Upper lobe of left lung (tissue), 4 donors: ENCODE measurements around the gene PCDHGA12.

Experiments
- CTCF ChIP-seq, 6 experiments: fragments of 450-650 bp in 4 of 6; fragments of 200-600 bp in 2 of 6; sonication (generic) in 2 of 6; IDR thresholded peaks; one replicate each; pipeline ENCODE4 v1.5.1; 2016 to 2019; ENCODE audit warnings: antibody characterized with exemption in 6 of 6
- EP300 ChIP-seq, 4 donors: sonication (generic); formaldehyde crosslinking; IDR thresholded peaks; one replicate each; pipeline ENCODE4 v1.5.1; 2017; ENCODE audit warnings: antibody characterized with exemption in 4 of 4, control low read depth in 2 of 4
- POLR2A ChIP-seq, 4 donors: fragments of 450-650 bp; IDR thresholded peaks; one replicate each; pipeline ENCODE4 v1.5.1; 2016 to 2017; ENCODE audit warnings: antibody characterized with exemption in 4 of 4, mild to moderate bottlenecking in 2 of 4
- POLR2AphosphoS5 ChIP-seq, 2 donors: sonication (generic); formaldehyde crosslinking; IDR thresholded peaks; one replicate each; pipeline ENCODE4 v1.5.1; 2017; ENCODE audit warnings: antibody characterized with exemption in 2 of 2

DNA sequence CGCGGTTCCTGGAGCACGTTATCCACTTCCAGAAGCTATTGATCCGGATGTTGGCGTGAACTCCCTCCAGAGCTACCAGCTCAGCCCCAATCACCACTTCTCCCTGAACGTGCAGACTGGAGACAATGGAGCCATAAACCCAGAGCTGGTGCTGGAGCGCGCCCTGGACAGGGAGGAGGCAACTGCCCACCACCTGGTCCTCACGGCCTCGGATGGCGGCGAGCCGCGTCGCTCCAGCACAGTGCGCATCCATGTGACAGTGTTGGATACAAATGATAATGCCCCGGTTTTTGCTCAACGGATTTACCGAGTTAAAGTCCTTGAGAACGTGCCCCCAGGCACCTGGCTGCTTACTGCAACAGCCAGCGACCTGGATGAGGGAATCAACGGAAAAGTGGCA is 26.9 kb upstream of the PCDHGA12 start:
- TF ChIP-seq CTCF (IDR thresholded peaks at IDR 0.05) (no peak), POLR2A (IDR thresholded peaks at IDR 0.05) (no peak), POLR2AphosphoS5 (IDR thresholded peaks at IDR 0.05) (no peak), EP300 (IDR thresholded peaks at IDR 0.05) (no peak)
